ENCODE measurements around the gene WIF1. TPM values are rescaled to one million over a fixed set of nuclear protein-coding genes. Genes with fewer than 3 reads are reported as not detected.

The WIF1 gene
- total RNA-seq, 4 donors from 2014 or later: 1.7 to 4.2 (median 2.3) TPM

- no peak for DNase-seq (ENCODE audit: low spot score in 2 of 2)
- H3K4me3 ChIP-seq (ENCODE audit: low read depth, poor library complexity, severe bottlenecking): no peak overlapping the region
- intact Hi-C loops (cut with DNase I; ENCODE audit: low total_unique reads): no loop called here
- no peak for TF ChIP-seq CTCF (IDR thresholded peaks at IDR 0.05)
- no peak for TF ChIP-seq POLR2A (IDR thresholded peaks at IDR 0.05)
- WGBS, 2 donors: 96 to 97% methylated on average over 2 of the region's 2 CpGs
Measured at GRCh38 chr12:65164244-65164643, 43.1 kb upstream of the WIF1 start.

GRCh38 chr12:65162609-65163008, 41.5 kb upstream of the WIF1 start:
- intact Hi-C loops (cut with DNase I; ENCODE audit: low total_unique reads): no loop called here
- DNase-seq (ENCODE audit: low spot score in 2 of 2): no peak
- no peak for TF ChIP-seq CTCF (IDR thresholded peaks at IDR 0.05)
- no peak for TF ChIP-seq POLR2A (IDR thresholded peaks at IDR 0.05)
- 93 to 100% methylated on average over 1 of the region's 1 CpG for WGBS, 2 donors
- H3K4me3 ChIP-seq (ENCODE audit: low read depth, poor library complexity, severe bottlenecking): no peak overlapping the region

GRCh38 chr12:65157091-65157490, 36.0 kb upstream of the WIF1 start:
- TF ChIP-seq CTCF (IDR thresholded peaks at IDR 0.05) (no peak), POLR2A (IDR thresholded peaks at IDR 0.05) (no peak)
- whole genome bisulfite sequencing, 2 donors: 80 to 87% methylated on average over 4 of the region's 4 CpGs
- no peak for DNase-seq (ENCODE audit: low spot score in 2 of 2)
- H3K4me3 ChIP-seq (ENCODE audit: low read depth, poor library complexity, severe bottlenecking): no peak overlapping the region
- intact Hi-C loops (cut with DNase I; ENCODE audit: low total_unique reads): no loop called here

GRCh38 chr12:65156366-65156841, 35.3 kb upstream of the WIF1 start:
- no peak for DNase-seq (ENCODE audit: low spot score in 2 of 2)
- intact Hi-C loops (cut with DNase I; ENCODE audit: low total_unique reads): no loop called here
- H3K4me3 ChIP-seq (ENCODE audit: low read depth, poor library complexity, severe bottlenecking): no peak overlapping the region
- 66 to 78% methylated on average over 2 of the region's 2 CpGs for WGBS, 2 donors
- TF ChIP-seq CTCF (IDR thresholded peaks at IDR 0.05) (no peak), POLR2A (IDR thresholded peaks at IDR 0.05) (no peak)

- no peak for DNase-seq (ENCODE audit: low spot score in 2 of 2)
- intact Hi-C loops (cut with DNase I; ENCODE audit: low total_unique reads): no loop called here
- H3K4me3 ChIP-seq (ENCODE audit: low read depth, poor library complexity, severe bottlenecking): no peak overlapping the region
- 76 to 78% methylated on average over 3 of the region's 3 CpGs for WGBS, 2 donors
- TF ChIP-seq CTCF (IDR thresholded peaks at IDR 0.05) (no peak), POLR2A (IDR thresholded peaks at IDR 0.05) (no peak)
Measured at GRCh38 chr12:65155784-65156183, 34.7 kb upstream of the WIF1 start.

- no peak for TF ChIP-seq CTCF (IDR thresholded peaks at IDR 0.05)
- TF ChIP-seq POLR2A (IDR thresholded peaks at IDR 0.05): no peak
- intact Hi-C loops (cut with DNase I; ENCODE audit: low total_unique reads): no loop called here
- 26 to 36% methylated on average over 1 of the region's 1 CpG for WGBS, 2 donors
Measured at GRCh38 chr12:65152596-65152995, 31.5 kb upstream of the WIF1 start.

More at GRCh38 chr12:65152596-65152995, 31.5 kb upstream of the WIF1 start:
- DNase-seq (ENCODE audit: low spot score in 2 of 2): no peak
- H3K4me3 ChIP-seq (ENCODE audit: low read depth, poor library complexity, severe bottlenecking): no peak overlapping the region
